Measurements from ENCODE around the gene HOXB1. TPM values are rescaled to one million over a fixed set of nuclear protein-coding genes. Genes with fewer than 3 reads are reported as not detected.

HOXB1 gene
- total RNA-seq, 1 experiment from 2014 or later, result not detected

DNA sequence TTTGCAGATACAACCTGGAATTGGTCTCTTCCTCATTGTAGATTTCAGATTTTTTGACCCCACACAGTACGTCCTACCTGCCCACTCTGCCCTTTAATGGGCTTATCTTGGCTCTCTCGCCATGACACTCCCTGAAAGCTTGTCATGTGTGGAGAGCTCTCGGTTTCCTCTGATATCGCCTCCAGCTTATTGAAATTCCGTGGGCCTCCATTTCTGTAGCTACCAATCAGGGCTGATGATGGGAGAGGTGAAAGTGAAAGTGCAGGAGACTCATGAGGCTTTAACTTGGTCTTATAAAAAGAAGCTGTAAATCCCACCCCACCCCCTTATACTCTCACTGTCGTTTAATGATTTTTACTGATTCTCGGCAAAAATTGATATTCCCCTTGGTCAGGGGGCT lies 17.7 kb downstream of the HOXB1 start:
- no TSS peak for BruUV-seq (replicated peaks)
- ATAC-seq (no peak), DNase-seq (ENCODE audit: low read depth, low spot score) (no peak)
- TF ChIP-seq TCF7L2 (IDR thresholded peaks at IDR 0.05; ENCODE audit: low read depth, low read length) (no peak), SIN3A (IDR thresholded peaks at IDR 0.05; ENCODE audit: borderline replicate concordance, insufficient read depth, low read depth, low read length) (no peak), POLR2AphosphoS5 (IDR thresholded peaks at IDR 0.05; ENCODE audit: low read depth, low read length) (no peak)
- TF ChIP-seq, protein P1, sequence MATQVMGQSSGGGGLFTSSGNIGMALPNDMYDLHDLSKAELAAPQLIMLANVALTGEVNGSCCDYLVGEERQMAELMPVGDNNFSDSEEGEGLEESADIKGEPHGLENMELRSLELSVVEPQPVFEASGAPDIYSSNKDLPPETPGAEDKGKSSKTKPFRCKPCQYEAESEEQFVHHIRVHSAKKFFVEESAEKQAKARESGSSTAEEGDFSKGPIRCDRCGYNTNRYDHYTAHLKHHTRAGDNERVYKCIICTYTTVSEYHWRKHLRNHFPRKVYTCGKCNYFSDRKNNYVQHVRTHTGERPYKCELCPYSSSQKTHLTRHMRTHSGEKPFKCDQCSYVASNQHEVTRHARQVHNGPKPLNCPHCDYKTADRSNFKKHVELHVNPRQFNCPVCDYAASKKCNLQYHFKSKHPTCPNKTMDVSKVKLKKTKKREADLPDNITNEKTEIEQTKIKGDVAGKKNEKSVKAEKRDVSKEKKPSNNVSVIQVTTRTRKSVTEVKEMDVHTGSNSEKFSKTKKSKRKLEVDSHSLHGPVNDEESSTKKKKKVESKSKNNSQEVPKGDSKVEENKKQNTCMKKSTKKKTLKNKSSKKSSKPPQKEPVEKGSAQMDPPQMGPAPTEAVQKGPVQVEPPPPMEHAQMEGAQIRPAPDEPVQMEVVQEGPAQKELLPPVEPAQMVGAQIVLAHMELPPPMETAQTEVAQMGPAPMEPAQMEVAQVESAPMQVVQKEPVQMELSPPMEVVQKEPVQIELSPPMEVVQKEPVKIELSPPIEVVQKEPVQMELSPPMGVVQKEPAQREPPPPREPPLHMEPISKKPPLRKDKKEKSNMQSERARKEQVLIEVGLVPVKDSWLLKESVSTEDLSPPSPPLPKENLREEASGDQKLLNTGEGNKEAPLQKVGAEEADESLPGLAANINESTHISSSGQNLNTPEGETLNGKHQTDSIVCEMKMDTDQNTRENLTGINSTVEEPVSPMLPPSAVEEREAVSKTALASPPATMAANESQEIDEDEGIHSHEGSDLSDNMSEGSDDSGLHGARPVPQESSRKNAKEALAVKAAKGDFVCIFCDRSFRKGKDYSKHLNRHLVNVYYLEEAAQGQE (IDR thresholded peaks at IDR 0.05; ENCODE audit: insufficient read depth in 1 of 2, low read depth in 2 of 2, low read length in 1 of 2), result no peak
- TF ChIP-seq, protein P2, sequence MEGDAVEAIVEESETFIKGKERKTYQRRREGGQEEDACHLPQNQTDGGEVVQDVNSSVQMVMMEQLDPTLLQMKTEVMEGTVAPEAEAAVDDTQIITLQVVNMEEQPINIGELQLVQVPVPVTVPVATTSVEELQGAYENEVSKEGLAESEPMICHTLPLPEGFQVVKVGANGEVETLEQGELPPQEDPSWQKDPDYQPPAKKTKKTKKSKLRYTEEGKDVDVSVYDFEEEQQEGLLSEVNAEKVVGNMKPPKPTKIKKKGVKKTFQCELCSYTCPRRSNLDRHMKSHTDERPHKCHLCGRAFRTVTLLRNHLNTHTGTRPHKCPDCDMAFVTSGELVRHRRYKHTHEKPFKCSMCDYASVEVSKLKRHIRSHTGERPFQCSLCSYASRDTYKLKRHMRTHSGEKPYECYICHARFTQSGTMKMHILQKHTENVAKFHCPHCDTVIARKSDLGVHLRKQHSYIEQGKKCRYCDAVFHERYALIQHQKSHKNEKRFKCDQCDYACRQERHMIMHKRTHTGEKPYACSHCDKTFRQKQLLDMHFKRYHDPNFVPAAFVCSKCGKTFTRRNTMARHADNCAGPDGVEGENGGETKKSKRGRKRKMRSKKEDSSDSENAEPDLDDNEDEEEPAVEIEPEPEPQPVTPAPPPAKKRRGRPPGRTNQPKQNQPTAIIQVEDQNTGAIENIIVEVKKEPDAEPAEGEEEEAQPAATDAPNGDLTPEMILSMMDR (IDR thresholded peaks at IDR 0.05), result no peak
- ChIA-PET POLR2A (interaction anchor here (0.9 kb wide), 1 partner anchor 113 kb away, joined by 3 read pairs; the partner anchor contains the start of gene HOXB9), CTCF (no interaction called here)
- Histone ChIP-seq H3K27me3 (ENCODE audit: control insufficient read depth, insufficient read depth, low read length) (no peaks in the 10 kb centered on the region), H3K4me1 (ENCODE audit: control insufficient read depth, insufficient read depth, low read length) (no peaks in the 10 kb centered on the region; the same call in 1 of the 2 replicates), H3K36me3 (ENCODE audit: control insufficient read depth, insufficient read depth, low read length) (no peaks in the 10 kb centered on the region), H3K27ac (ENCODE audit: low read length) (no peak overlapping the region), H3K9me3 (ENCODE audit: control insufficient read depth, insufficient read depth, low read depth, low read length) (no peaks in the 10 kb centered on the region), H3K4me3 (ENCODE audit: low read depth in 2 of 2, low read length in 2 of 2) (no peak overlapping the region)
- in situ Hi-C loops (cut with HindIII; ENCODE audit: low pct_unique_long_range_greater_than_20kb, low sequenced_read_pairs), result no loop called here
- intact Hi-C loops (cut with micrococcal nuclease; ENCODE audit: unreplicated experiment), result no loop called here

DNA sequence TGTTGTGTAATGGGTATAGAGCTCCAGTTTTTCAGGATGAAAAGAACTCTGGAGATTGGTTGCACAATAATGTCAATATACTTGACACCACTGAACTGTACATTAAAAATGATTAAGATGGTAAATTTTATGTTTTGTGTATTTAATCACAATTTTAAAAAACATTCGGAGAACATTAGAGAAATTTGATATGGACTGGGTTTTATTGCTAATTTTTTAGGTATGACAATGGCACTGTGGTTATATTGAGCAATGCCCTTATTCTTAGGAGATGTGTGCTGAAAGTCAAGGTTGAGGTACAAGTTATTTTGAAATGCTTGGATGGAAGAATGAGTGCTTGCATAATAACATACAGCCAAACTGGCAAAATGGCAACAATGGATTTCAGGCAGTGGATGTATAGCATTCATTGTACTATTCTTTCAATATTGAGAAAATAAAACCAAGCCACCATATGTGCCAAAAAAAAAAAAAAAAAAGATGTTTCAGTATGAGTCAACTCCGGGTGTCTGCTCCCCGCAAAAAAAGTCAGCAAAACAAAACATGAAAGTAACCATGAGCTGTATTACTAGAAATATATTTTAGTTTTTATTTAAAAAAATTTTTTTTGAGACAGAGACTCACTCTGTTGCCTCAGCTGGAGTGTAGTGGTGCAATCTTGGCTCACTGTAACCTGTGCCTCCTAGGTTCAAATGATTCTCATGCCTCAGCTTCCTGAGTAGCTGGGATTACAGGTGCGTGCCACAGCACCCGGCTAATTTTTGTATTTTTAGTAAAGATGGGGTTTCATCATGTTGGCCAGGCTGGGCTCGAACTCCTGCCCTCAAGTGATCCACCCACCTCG lies 19.8 kb downstream of the HOXB1 start:
- POLR2A ChIA-PET, result interaction anchor here (0.7 kb wide), 1 partner anchor 78 kb away, joined by 7 read pairs; no protein-coding TSS in a partner anchor
- Histone ChIP-seq H3K4me1 (ENCODE audit: control insufficient read depth, insufficient read depth, low read length) (peaks cover 2% of the 10 kb centered on the region), H3K9me3 (ENCODE audit: control insufficient read depth, insufficient read depth, low read depth, low read length) (no peaks in the 10 kb centered on the region), H3K27me3 (ENCODE audit: control insufficient read depth, insufficient read depth, low read length) (no peaks in the 10 kb centered on the region), H3K36me3 (ENCODE audit: control insufficient read depth, insufficient read depth, low read length) (no peaks in the 10 kb centered on the region), H3K4me3 (ENCODE audit: low read depth in 2 of 2, low read length in 2 of 2) (no peak overlapping the region), H3K27ac (ENCODE audit: low read length) (no peak overlapping the region)
- ATAC-seq (no peak), DNase-seq (ENCODE audit: low read depth, low spot score) (no peak)
- CTCF ChIA-PET, result no interaction called here
- BruUV-seq (replicated peaks), result no TSS peak
- intact Hi-C loops (cut with micrococcal nuclease; ENCODE audit: unreplicated experiment) (no loop called here), in situ Hi-C loops (cut with HindIII; ENCODE audit: low pct_unique_long_range_greater_than_20kb, low sequenced_read_pairs) (no loop called here)
- TF ChIP-seq, protein P2 (IDR thresholded peaks at IDR 0.05), result no peak
- TF ChIP-seq SIN3A (IDR thresholded peaks at IDR 0.05; ENCODE audit: borderline replicate concordance, insufficient read depth, low read depth, low read length) (no peak), TCF7L2 (IDR thresholded peaks at IDR 0.05; ENCODE audit: low read depth, low read length) (no peak), POLR2AphosphoS5 (IDR thresholded peaks at IDR 0.05; ENCODE audit: low read depth, low read length) (no peak)
- TF ChIP-seq, protein P1 (IDR thresholded peaks at IDR 0.05; ENCODE audit: insufficient read depth in 1 of 2, low read depth in 2 of 2, low read length in 1 of 2), result no peak
